GM19468 (cell line): ENCODE data around the gene SLC17A4.

Experiments used
- ATAC-seq: cut with Tn5 transposase; IDR thresholded peaks from one replicate; pipeline ENCODE4 v1.9.1; 2021; ENCODE audit warnings: mild to moderate bottlenecking, moderate library complexity, moderate number of reproducible peaks; ENCODE audit not compliant: unreplicated experiment; ENCODE audit errors: extremely low read depth

SLC17A4 gene

GRCh38 chr6:25794784-25795183, 40.2 kb downstream of the SLC17A4 start:
- ATAC-seq: no peak

- ATAC-seq: no peak
Measured at GRCh38 chr6:25801436-25801835, 46.9 kb downstream of the SLC17A4 start.

- no peak for ATAC-seq
Measured at GRCh38 chr6:25804804-25805203, 50.3 kb downstream of the SLC17A4 start.

- ATAC-seq: no peak
Measured at GRCh38 chr6:25815194-25815593, 60.7 kb downstream of the SLC17A4 start.

GRCh38 chr6:25816252-25816651, 61.7 kb downstream of the SLC17A4 start:
- no peak for ATAC-seq

DNA sequence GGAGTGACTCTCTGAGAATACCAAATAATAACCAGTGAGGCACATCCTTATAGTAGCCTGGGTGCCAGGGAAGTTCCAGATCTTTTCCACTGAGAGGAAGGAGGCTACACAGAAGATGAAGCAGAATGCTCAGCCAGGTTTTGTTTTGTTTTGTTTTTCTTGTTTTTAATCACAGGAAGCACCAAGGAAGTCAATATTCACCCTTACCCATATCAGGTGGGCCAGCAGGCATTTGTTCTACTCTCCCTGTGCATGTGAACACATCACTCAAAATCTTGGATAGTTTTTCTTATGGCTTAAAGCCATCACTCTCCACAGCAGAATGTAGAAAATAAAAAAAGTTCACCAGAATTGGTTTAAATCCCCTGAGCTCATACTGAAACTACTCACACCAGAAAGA, 66.8 kb downstream of the SLC17A4 start:
- ATAC-seq: no peak

DNA sequence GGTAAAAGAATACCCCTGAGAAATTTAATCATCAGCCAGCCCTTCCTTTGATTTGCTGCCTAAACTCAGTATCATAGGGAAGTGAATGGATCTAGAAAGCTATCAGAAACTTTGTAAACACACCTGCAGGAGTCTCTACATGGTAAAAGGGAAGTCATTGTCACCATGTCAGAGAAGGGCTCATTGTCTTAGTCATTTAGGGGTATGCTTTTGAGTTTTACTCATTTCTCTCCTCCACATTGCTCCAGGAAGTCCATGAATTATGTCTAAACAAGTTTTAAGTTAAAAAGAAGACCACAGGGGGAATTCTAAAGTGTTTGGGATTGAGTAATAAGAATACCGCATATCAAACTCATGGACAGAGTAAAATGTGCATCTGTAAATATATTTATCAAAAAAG, 74.8 kb downstream of the SLC17A4 start:
- ATAC-seq: no peak

DNA sequence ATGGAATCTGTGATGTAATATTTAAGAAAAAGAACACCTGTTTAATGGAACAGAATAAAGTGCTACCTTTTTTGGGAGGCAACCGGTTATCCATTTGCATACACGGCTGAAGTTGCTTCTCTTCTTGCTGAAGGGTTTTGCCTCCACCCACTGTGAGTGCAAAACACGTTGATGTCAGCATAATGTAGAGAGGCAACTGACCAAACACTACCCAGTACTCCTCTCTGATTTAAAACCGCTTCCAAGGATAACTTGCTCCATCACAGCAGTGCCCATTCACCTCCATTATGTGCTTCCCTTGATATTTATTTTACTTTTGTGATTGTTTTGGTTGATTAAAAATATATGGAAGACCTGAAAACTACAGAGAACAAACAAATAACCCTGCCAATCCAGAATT, 75.9 kb downstream of the SLC17A4 start:
- ATAC-seq: no peak
